ENCODE measurements around the gene MEIG1.
"Not testable (repeated sequence)": the region's sequence is repeated elsewhere in the genome, so short reads cannot be mapped to it uniquely, and the experiment has no call there.

The MEIG1 gene

GRCh38 chr10:14959221-14960057, at the start of gene MEIG1:
MEIG1 (plus strand) TSS chr10:14959388; CDS start chr10:14966469, 7,081 bp downstream.
- Mint-ChIP-seq H3K27ac (ENCODE audit: low read depth) (peak within 1 kb of the TSS; percentile 96), H3K4me1 (peaks cover 11% of the 10 kb centered on the region), H3K27me3 (no peaks in the 10 kb centered on the region), H3K4me3 (peak within 1 kb of the TSS; percentile 96), H3K9me3 (no peaks in the 10 kb centered on the region), H3K36me3 (ENCODE audit: insufficient read depth) (peaks cover 11% of the 10 kb centered on the region)
- ATAC-seq (replicated peaks; ENCODE audit: extremely low read depth, poor library complexity, severe bottlenecking) (peak; percentile 87), DNase-seq (ENCODE audit: low spot score in 2 of 2) (peak; percentile 83 to 88)

GRCh38 chr10:14910953-14911352, 48.2 kb upstream of the MEIG1 start:
- ATAC-seq (replicated peaks; ENCODE audit: extremely low read depth, poor library complexity, severe bottlenecking) (no peak), DNase-seq (ENCODE audit: low spot score in 2 of 2) (no peak)
- Mint-ChIP-seq H3K9me3 (no peaks in the 10 kb centered on the region), H3K36me3 (ENCODE audit: insufficient read depth) (peaks cover 67% of the 10 kb centered on the region), H3K27ac (ENCODE audit: low read depth) (no peak overlapping the region), H3K27me3 (no peaks in the 10 kb centered on the region), H3K4me1 (peaks cover 31% of the 10 kb centered on the region), H3K4me3 (no peak overlapping the region)

GRCh38 chr10:14911801-14912200, 47.4 kb upstream of the MEIG1 start:
- Mint-ChIP-seq H3K4me3 (no peak overlapping the region), H3K9me3 (no peaks in the 10 kb centered on the region), H3K27ac (ENCODE audit: low read depth) (no peak overlapping the region), H3K4me1 (peaks cover 34% of the 10 kb centered on the region), H3K27me3 (no peaks in the 10 kb centered on the region), H3K36me3 (ENCODE audit: insufficient read depth) (peaks cover 76% of the 10 kb centered on the region)
- ATAC-seq (replicated peaks; ENCODE audit: extremely low read depth, poor library complexity, severe bottlenecking) (no peak), DNase-seq (ENCODE audit: low spot score in 2 of 2) (no peak)

- Mint-ChIP-seq H3K4me3 (no peak overlapping the region), H3K9me3 (no peaks in the 10 kb centered on the region), H3K27ac (ENCODE audit: low read depth) (no peak overlapping the region), H3K36me3 (ENCODE audit: insufficient read depth) (peaks cover 80% of the 10 kb centered on the region), H3K4me1 (peaks cover 23% of the 10 kb centered on the region), H3K27me3 (no peaks in the 10 kb centered on the region)
- ATAC-seq (replicated peaks; ENCODE audit: extremely low read depth, poor library complexity, severe bottlenecking) (no peak), DNase-seq (ENCODE audit: low spot score in 2 of 2) (no peak)
These were observed 42.6 kb upstream of the MEIG1 start for GRCh38 chr10:14916600-14916999.

GRCh38 chr10:14917827-14918226, 41.4 kb upstream of the MEIG1 start:
- H3K27ac Mint-ChIP-seq (ENCODE audit: low read depth) = no peak overlapping the region
- H3K9me3 Mint-ChIP-seq = no peaks in the 10 kb centered on the region
- peaks cover 85% of the 10 kb centered on the region for H3K36me3 Mint-ChIP-seq (ENCODE audit: insufficient read depth)
- no peak overlapping the region for H3K4me3 Mint-ChIP-seq
- no peak for DNase-seq (ENCODE audit: low spot score in 2 of 2)
- no peaks in the 10 kb centered on the region for H3K27me3 Mint-ChIP-seq
- ATAC-seq (replicated peaks; ENCODE audit: extremely low read depth, poor library complexity, severe bottlenecking) = no peak
- peaks cover 21% of the 10 kb centered on the region for H3K4me1 Mint-ChIP-seq

- peaks cover 78% of the 10 kb centered on the region for H3K36me3 Mint-ChIP-seq (ENCODE audit: insufficient read depth)
- no peaks in the 10 kb centered on the region for H3K27me3 Mint-ChIP-seq
- no peak overlapping the region for H3K4me3 Mint-ChIP-seq
- ATAC-seq (replicated peaks; ENCODE audit: extremely low read depth, poor library complexity, severe bottlenecking) (no peak), DNase-seq (ENCODE audit: low spot score in 2 of 2) (no peak)
- H3K4me1 Mint-ChIP-seq = peaks cover 16% of the 10 kb centered on the region
- H3K9me3 Mint-ChIP-seq = no peaks in the 10 kb centered on the region
- H3K27ac Mint-ChIP-seq (ENCODE audit: low read depth) = no peak overlapping the region
These were observed 40.2 kb upstream of the MEIG1 start for GRCh38 chr10:14918964-14919363.

GRCh38 chr10:14924013-14924412, 35.2 kb upstream of the MEIG1 start:
- no peak overlapping the region for H3K27ac Mint-ChIP-seq (ENCODE audit: low read depth)
- H3K36me3 Mint-ChIP-seq (ENCODE audit: insufficient read depth) = peaks cover 73% of the 10 kb centered on the region
- no peaks in the 10 kb centered on the region for H3K9me3 Mint-ChIP-seq
- no peaks in the 10 kb centered on the region for H3K27me3 Mint-ChIP-seq
- ATAC-seq (replicated peaks; ENCODE audit: extremely low read depth, poor library complexity, severe bottlenecking) = no peak
- H3K4me3 Mint-ChIP-seq = no peak overlapping the region
- no peaks in the 10 kb centered on the region for H3K4me1 Mint-ChIP-seq
- no peak for DNase-seq (ENCODE audit: low spot score in 2 of 2)

- no peak for DNase-seq (ENCODE audit: low spot score in 2 of 2)
- H3K36me3 Mint-ChIP-seq (ENCODE audit: insufficient read depth) = peaks cover 70% of the 10 kb centered on the region
These were observed 33.9 kb upstream of the MEIG1 start for GRCh38 chr10:14925268-14925667.

GRCh38 chr10:14926061-14926470, 33.1 kb upstream of the MEIG1 start:
- Mint-ChIP-seq H3K27me3 (no peaks in the 10 kb centered on the region), H3K9me3 (no peaks in the 10 kb centered on the region), H3K4me3 (no peak overlapping the region), H3K4me1 (no peaks in the 10 kb centered on the region), H3K36me3 (ENCODE audit: insufficient read depth) (peaks cover 68% of the 10 kb centered on the region), H3K27ac (ENCODE audit: low read depth) (no peak overlapping the region)
- ATAC-seq (replicated peaks; ENCODE audit: extremely low read depth, poor library complexity, severe bottlenecking) = no peak
- DNase-seq (ENCODE audit: low spot score in 2 of 2) = no peak

More at GRCh38 chr10:14925268-14925667, 33.9 kb upstream of the MEIG1 start:
- Mint-ChIP-seq H3K9me3 (no peaks in the 10 kb centered on the region), H3K4me1 (no peaks in the 10 kb centered on the region), H3K4me3 (no peak overlapping the region), H3K27me3 (no peaks in the 10 kb centered on the region), H3K27ac (ENCODE audit: low read depth) (no peak overlapping the region)
- no peak for ATAC-seq (replicated peaks; ENCODE audit: extremely low read depth, poor library complexity, severe bottlenecking)

GRCh38 chr10:14926722-14927416, 32.3 kb upstream of the MEIG1 start:
- Mint-ChIP-seq H3K9me3 (no peaks in the 10 kb centered on the region), H3K27me3 (no peaks in the 10 kb centered on the region), H3K4me3 (no peak overlapping the region), H3K36me3 (ENCODE audit: insufficient read depth) (peaks cover 67% of the 10 kb centered on the region), H3K4me1 (no peaks in the 10 kb centered on the region), H3K27ac (ENCODE audit: low read depth) (no peak overlapping the region)
- DNase-seq (ENCODE audit: low spot score in 2 of 2) (no peak), ATAC-seq (replicated peaks; ENCODE audit: extremely low read depth, poor library complexity, severe bottlenecking) (no peak)

- Mint-ChIP-seq H3K4me1 (no peaks in the 10 kb centered on the region), H3K4me3 (no peak overlapping the region), H3K27me3 (no peaks in the 10 kb centered on the region), H3K9me3 (no peaks in the 10 kb centered on the region), H3K27ac (ENCODE audit: low read depth) (no peak overlapping the region), H3K36me3 (ENCODE audit: insufficient read depth) (peaks cover 78% of the 10 kb centered on the region)
- ATAC-seq (replicated peaks; ENCODE audit: extremely low read depth, poor library complexity, severe bottlenecking) (no peak), DNase-seq (ENCODE audit: low spot score in 2 of 2) (no peak)
These were observed 28.6 kb upstream of the MEIG1 start for GRCh38 chr10:14930610-14931009.

GRCh38 chr10:14936584-14936983, 22.6 kb upstream of the MEIG1 start:
- H3K9me3 Mint-ChIP-seq = no peaks in the 10 kb centered on the region
- H3K27me3 Mint-ChIP-seq = no peaks in the 10 kb centered on the region
- DNase-seq (ENCODE audit: low spot score in 2 of 2) (no peak), ATAC-seq (replicated peaks; ENCODE audit: extremely low read depth, poor library complexity, severe bottlenecking) (no peak)
- H3K36me3 Mint-ChIP-seq (ENCODE audit: insufficient read depth) = peaks cover 64% of the 10 kb centered on the region
- peaks cover 7% of the 10 kb centered on the region for H3K4me1 Mint-ChIP-seq
- peak overlapping the region; percentile 35 for H3K27ac Mint-ChIP-seq (ENCODE audit: low read depth)
- H3K4me3 Mint-ChIP-seq = no peak overlapping the region

- H3K27ac Mint-ChIP-seq (ENCODE audit: low read depth); H3K4me3 Mint-ChIP-seq; H3K9me3 Mint-ChIP-seq; H3K27me3 Mint-ChIP-seq; ATAC-seq (replicated peaks; ENCODE audit: extremely low read depth, poor library complexity, severe bottlenecking); DNase-seq (ENCODE audit: low spot score in 2 of 2): not testable (repeated sequence)
- Mint-ChIP-seq H3K36me3 (ENCODE audit: insufficient read depth) (peaks cover 50% of the 10 kb centered on the region), H3K4me1 (peaks cover 17% of the 10 kb centered on the region)
These were observed 20.2 kb upstream of the MEIG1 start for GRCh38 chr10:14938971-14939370.
